HG03469 (cell line): ENCODE measurements around the gene TBX22.
"Not testable (repeated sequence)": the region's sequence is repeated elsewhere in the genome, so short reads cannot be mapped to it uniquely, and the experiment has no call there.

ENCODE experiments used
- ATAC-seq: cut with Tn5 transposase; IDR thresholded peaks from one replicate; pipeline ENCODE4 v1.9.1; 2021; ENCODE audit warnings: mild to moderate bottlenecking, moderate library complexity, moderate number of reproducible peaks; ENCODE audit not compliant: unreplicated experiment

Gene TBX22

GRCh38 chrX:80014141-80014940, at the start of gene TBX22:
TBX22 (plus strand) TSS chrX:80014753; CDS start chrX:80022270, 7,517 bp downstream.
- no peak for ATAC-seq

- ATAC-seq = no peak
Observed at GRCh38 chrX:79975605-79976004, 38.9 kb upstream of the TBX22 start.

- no peak for ATAC-seq
Observed at GRCh38 chrX:80004458-80004857, 10.1 kb upstream of the TBX22 start.

GRCh38 chrX:80011522-80011921, 3.0 kb upstream of the TBX22 start:
- ATAC-seq = no peak

- ATAC-seq = no peak
Observed at GRCh38 chrX:80016182-80016581, 1.6 kb downstream of the TBX22 start.

GRCh38 chrX:80021621-80022020, 7.1 kb downstream of the TBX22 start:
- no peak for ATAC-seq

GRCh38 chrX:80022363-80023031, 7.9 kb downstream of the TBX22 start:
- ATAC-seq = no peak

GRCh38 chrX:80026116-80026515, 11.6 kb downstream of the TBX22 start:
- ATAC-seq = no peak

GRCh38 chrX:80066156-80066555, 51.6 kb downstream of the TBX22 start:
- not testable (repeated sequence) for ATAC-seq

GRCh38 chrX:80075625-80076024, 61.1 kb downstream of the TBX22 start:
- ATAC-seq = not testable (repeated sequence)
